B cell (primary cell): ENCODE results near the gene MYO18A. TPM values are rescaled to one million over a fixed set of nuclear protein-coding genes. Genes with fewer than 3 reads are reported as not detected.

ENCODE experiments used
- ATAC-seq: fragments of 200-7000 bp; cut with Tn5 transposase; one replicate; pipeline ENCODE4 v1.10.0; 2021; ENCODE audit warnings: low read depth, mild to moderate bottlenecking, moderate number of reproducible peaks, moderate library complexity
- CTCF ChIA-PET: fragments of 350-600 bp; sonication (Branson Sonifier 250); formaldehyde crosslinking; loops from one replicate; lab custom pipeline; 2021; ENCODE audit warnings: antibody characterized with exemption, inconsistent platforms; lab: Charles Lee
- POLR2A ChIA-PET: fragments of 350-600 bp; sonication (Branson Sonifier 250); formaldehyde crosslinking; loops from one replicate; lab custom pipeline; 2021; ENCODE audit warnings: antibody characterized with exemption; lab: Charles Lee
- DNase-seq: peaks from one replicate; pipeline ENCODE4 v3.0.0; 2013
- H2AFZ ChIP-seq: 2 replicates; pipeline ENCODE4 v1.6.1; 2012; ENCODE audit warnings: mild to moderate bottlenecking, low read depth, low read length; ENCODE audit not compliant: insufficient read depth, poor library complexity, severe bottlenecking
- H3K27ac ChIP-seq, 2 donors: 1 replicate in 1 of 2; 2 replicates in 1 of 2; pipeline ENCODE4 v1.5.1; 2012 to 2013; ENCODE audit warnings: low read length in 2 of 2, mild to moderate bottlenecking in 2 of 2, moderate library complexity in 1 of 2
- H3K27me3 ChIP-seq, 4 experiments: fragments of 200-600 bp in 1 of 4; sonication (generic) in 1 of 4; replicated peaks in 1 of 4; 1 replicate in 2 of 4; 2 replicates in 2 of 4; pipeline versions ENCODE4 v1.6.1 to v1.7.0; 2013 to 2016; ENCODE audit warnings: low read length in 3 of 4, mild to moderate bottlenecking in 2 of 4, mixed read lengths in 1 of 4, moderate library complexity in 1 of 4; ENCODE audit not compliant: insufficient read depth in 4 of 4, control insufficient read depth in 3 of 4; ENCODE audit errors: control extremely low read depth in 1 of 4
- H3K36me3 ChIP-seq, 2 experiments: replicated peaks in 1 of 2; 1 replicate in 1 of 2; 2 replicates in 1 of 2; pipeline versions ENCODE4 v1.6.1 to v1.7.1; 2013; ENCODE audit warnings: low read length in 1 of 2; ENCODE audit not compliant: insufficient read depth in 2 of 2, control insufficient read depth in 1 of 2; ENCODE audit errors: control extremely low read depth in 1 of 2, extremely low read depth in 1 of 2
- H3K4me1 ChIP-seq, 2 donors: fragments of 200-600 bp in 1 of 2; sonication (generic) in 1 of 2; 1 replicate in 1 of 2; 2 replicates in 1 of 2; pipeline versions ENCODE4 v1.5.1 to v1.6.1; 2013 to 2017; ENCODE audit warnings: low read length in 2 of 2; ENCODE audit not compliant: control insufficient read depth in 2 of 2, insufficient read depth in 2 of 2
- H3K4me2 ChIP-seq: replicated peaks from 2 replicates; pipeline ENCODE3; 2012; ENCODE audit warnings: mild to moderate bottlenecking, low read depth, low read length; ENCODE audit not compliant: poor library complexity, severe bottlenecking
- H3K4me3 ChIP-seq, 5 experiments: fragments of 200-600 bp in 1 of 5; sonication (generic) in 1 of 5; 1 replicate in 3 of 5; 2 replicates in 2 of 5; pipeline versions ENCODE4 v1.5.1 to v1.7.0; 2011 to 2016; ENCODE audit warnings: low read length in 4 of 5, mild to moderate bottlenecking in 4 of 5, low read depth in 2 of 5, control low read depth in 1 of 5, moderate library complexity in 1 of 5; ENCODE audit not compliant: insufficient read depth in 1 of 5; ENCODE audit errors: control extremely low read depth in 1 of 5, extremely low read depth in 1 of 5
- H3K79me2 ChIP-seq: fragments of 200-600 bp; sonication (generic); one replicate; pipeline ENCODE4 v1.6.0; 2016; ENCODE audit warnings: low read length; ENCODE audit not compliant: control insufficient read depth, insufficient read depth
- H3K9ac ChIP-seq: fragments of 200-600 bp; sonication (generic); 2 replicates; pipeline ENCODE4 v1.6.1; 2017; ENCODE audit warnings: mild to moderate bottlenecking, low read length, moderate library complexity
- H3K9me3 ChIP-seq, 3 donors: one replicate each; pipeline versions ENCODE4 v1.6.1 to v1.7.1; 2013; ENCODE audit warnings: low read length in 2 of 3; ENCODE audit not compliant: control insufficient read depth in 2 of 3, insufficient read depth in 1 of 3; ENCODE audit errors: control extremely low read depth in 1 of 3
- H4K20me1 ChIP-seq: 2 replicates; pipeline ENCODE4 v1.6.0; 2012; ENCODE audit warnings: mild to moderate bottlenecking, low read length; ENCODE audit not compliant: insufficient read depth, control insufficient read depth, poor library complexity, severe bottlenecking
- H3K27ac Mint-ChIP-seq: one replicate; pipeline ENCODE4 v1.8.0; 2021; ENCODE audit warnings: mixed read lengths
- H3K27me3 Mint-ChIP-seq: one replicate; pipeline ENCODE4 v1.8.0; 2021; ENCODE audit warnings: mixed read lengths
- H3K4me1 Mint-ChIP-seq: one replicate; pipeline ENCODE4 v1.8.0; 2021; ENCODE audit warnings: mixed read lengths
- H3K4me3 Mint-ChIP-seq: one replicate; pipeline ENCODE4 v1.8.0; 2021; ENCODE audit warnings: mixed read lengths
- H3K9me3 Mint-ChIP-seq: one replicate; pipeline ENCODE4 v1.8.0; 2022; ENCODE audit warnings: mixed read lengths; ENCODE audit not compliant: insufficient read depth
- EZH2 ChIP-seq: IDR thresholded peaks from 2 replicates; pipeline ENCODE4 v1.6.1; 2012; ENCODE audit warnings: borderline replicate concordance, low read depth, mild to moderate bottlenecking, moderate library complexity, low read length; ENCODE audit not compliant: insufficient read depth, poor library complexity, severe bottlenecking
- WGBS: methylation state at CpG from one replicate; pipeline ENCODE4 v1.1.5; 2013; ENCODE audit warnings: missing lambda C conversion rate; ENCODE audit not compliant: insufficient coverage; 5-methylcytosine and 5-hydroxymethylcytosine counted together
- intact Hi-C: fragments of 100-400 bp; cut with micrococcal nuclease; formaldehyde crosslinking; loops from one replicate; pipeline ENCODE4 v1.10.0; 2022
- polyA plus RNA-seq: library from polyadenylated mRNA; depleted of rRNA; stranded (reverse); fragments of >200 nt; gene quantifications from 2 replicates; pipeline ENCODE4 v1.2.3, GENCODE V29; 2012
- total RNA-seq, 2 donors: library from RNA; stranded (reverse); fragments of 120-200 nt in 1 of 2; gene quantifications; 1 replicate in 1 of 2; 2 replicates in 1 of 2; pipeline versions ENCODE4 v1.2.3 to v1.2.4, GENCODE V29; 2013 to 2022
- TF ChIP-seq, protein P1 (sequence below): fragments of 200-600 bp; IDR thresholded peaks from one replicate; pipeline ENCODE4 v1.8.0; 2022; ENCODE audit warnings: antibody characterized with exemption, mild to moderate bottlenecking

The MYO18A gene
- total and polyA plus RNA-seq, 2 donors (not counting 1 experiment from before 2014, with no cell fraction given) = 72.2 to 155 TPM

DNA sequence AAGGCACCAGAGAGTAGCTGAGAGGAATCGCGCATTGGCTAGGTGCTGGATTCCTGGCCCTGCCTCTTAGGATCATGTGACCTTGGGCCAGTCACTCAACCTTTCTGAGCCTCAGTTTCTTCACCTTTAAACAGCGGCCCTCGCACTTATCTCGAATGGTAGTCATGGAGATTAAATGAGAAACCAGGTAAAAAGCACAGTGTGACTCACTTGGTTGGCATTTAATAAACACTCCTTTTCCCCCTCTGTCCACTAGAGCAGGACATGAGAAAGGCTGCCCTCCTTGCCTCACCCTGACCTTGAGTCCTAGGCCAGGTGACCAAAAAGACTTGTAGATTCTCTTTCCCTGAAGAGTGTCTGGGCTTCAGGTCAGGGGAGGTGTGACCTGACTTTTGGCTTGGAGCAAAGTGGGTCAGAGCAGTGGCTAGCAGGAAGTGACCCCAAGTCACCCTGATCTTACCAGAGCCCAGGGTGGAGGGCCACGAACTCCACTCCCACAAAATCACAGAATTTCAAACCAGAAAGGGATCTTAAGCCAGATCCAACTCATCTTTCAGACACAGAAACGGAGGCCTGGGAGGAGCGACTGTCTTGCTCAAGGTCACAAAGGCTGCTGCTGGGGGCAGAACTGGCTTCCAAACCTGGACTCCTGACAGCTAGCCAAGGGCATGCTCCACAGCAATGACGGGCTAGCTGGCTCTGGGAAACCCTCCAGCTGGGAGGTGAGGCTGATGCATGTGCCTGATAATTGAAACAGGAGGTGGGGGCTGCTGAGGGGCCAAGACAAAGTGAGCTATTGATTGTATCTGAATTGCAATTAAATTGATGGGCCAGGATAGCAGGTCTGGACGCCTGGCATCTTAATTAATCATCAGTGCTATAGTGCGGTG lies 72.0 kb downstream of the MYO18A start:
- CTCF ChIA-PET = interaction anchor here (0.7 to 13.9 kb wide), 5 partner anchors 7 to 145 kb away, joined by 4 to 359 read pairs (median 6); no protein-coding TSS in a partner anchor
- Histone ChIP-seq H3K4me3 (no peak overlapping the region), H3K79me2 (peaks cover 35% of the 10 kb centered on the region), H3K36me3 (peaks cover 0 to 92% of the 10 kb centered on the region in 2 experiments), H2AFZ (no peak overlapping the region), H3K9ac (no peak overlapping the region), H4K20me1 (peaks cover 33% of the 10 kb centered on the region), H3K4me1 (no peaks in the 10 kb centered on the region), H3K4me2 (no peak overlapping the region), H3K9me3 (peaks cover 0 to 2% (median 0%) of the 10 kb centered on the region in 3 donors), H3K27ac (no peak overlapping the region), H3K27me3 (no peaks in the 10 kb centered on the region)
- no peak for TF ChIP-seq EZH2
- TF ChIP-seq, protein P1, sequence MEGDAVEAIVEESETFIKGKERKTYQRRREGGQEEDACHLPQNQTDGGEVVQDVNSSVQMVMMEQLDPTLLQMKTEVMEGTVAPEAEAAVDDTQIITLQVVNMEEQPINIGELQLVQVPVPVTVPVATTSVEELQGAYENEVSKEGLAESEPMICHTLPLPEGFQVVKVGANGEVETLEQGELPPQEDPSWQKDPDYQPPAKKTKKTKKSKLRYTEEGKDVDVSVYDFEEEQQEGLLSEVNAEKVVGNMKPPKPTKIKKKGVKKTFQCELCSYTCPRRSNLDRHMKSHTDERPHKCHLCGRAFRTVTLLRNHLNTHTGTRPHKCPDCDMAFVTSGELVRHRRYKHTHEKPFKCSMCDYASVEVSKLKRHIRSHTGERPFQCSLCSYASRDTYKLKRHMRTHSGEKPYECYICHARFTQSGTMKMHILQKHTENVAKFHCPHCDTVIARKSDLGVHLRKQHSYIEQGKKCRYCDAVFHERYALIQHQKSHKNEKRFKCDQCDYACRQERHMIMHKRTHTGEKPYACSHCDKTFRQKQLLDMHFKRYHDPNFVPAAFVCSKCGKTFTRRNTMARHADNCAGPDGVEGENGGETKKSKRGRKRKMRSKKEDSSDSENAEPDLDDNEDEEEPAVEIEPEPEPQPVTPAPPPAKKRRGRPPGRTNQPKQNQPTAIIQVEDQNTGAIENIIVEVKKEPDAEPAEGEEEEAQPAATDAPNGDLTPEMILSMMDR = no peak
- no peak overlapping the region for H3K27ac Mint-ChIP-seq
- intact Hi-C loops = no loop called here
- DNase-seq (no peak), ATAC-seq (no peak)
- H3K4me3 Mint-ChIP-seq = no peak overlapping the region
- POLR2A ChIA-PET = no interaction called here
- peaks cover 5% of the 10 kb centered on the region for H3K4me1 Mint-ChIP-seq
- WGBS = 93% methylated on average over 9 of the region's 11 CpGs
- no peaks in the 10 kb centered on the region for H3K9me3 Mint-ChIP-seq
- no peaks in the 10 kb centered on the region for H3K27me3 Mint-ChIP-seq

DNA sequence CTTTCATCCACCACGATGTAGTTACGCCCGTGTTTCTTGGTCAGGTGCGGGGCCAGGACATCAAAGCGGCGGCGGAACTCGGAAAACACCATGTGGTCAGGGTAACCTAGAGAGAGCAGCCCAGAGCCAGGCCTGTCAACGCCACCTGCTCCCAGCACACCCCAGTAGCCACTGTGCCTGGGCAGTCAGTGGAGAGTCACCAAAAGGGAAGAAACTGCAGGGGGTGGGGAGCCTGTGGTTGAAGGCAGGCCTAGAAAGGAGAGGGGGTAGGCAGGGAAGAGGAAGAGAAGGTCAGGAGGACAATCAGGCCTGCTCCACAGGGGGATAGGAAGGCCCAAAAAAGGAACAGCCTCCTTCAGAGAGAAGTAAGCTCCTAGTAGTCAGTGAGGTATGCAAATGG lies 73.1 kb downstream of the MYO18A start:
- H3K36me3 ChIP-seq = peaks cover 0 to 91% of the 10 kb centered on the region in 2 experiments
- H3K9me3 ChIP-seq = no peaks in the 10 kb centered on the region
- no peaks in the 10 kb centered on the region for H3K9me3 Mint-ChIP-seq
- POLR2A ChIA-PET = no interaction called here
- H4K20me1 ChIP-seq = peaks cover 34% of the 10 kb centered on the region
- DNase-seq (no peak), ATAC-seq (no peak)
- H3K27ac ChIP-seq = no peak overlapping the region
- CTCF ChIA-PET = interaction anchor here (0.9 to 2.4 kb wide), 3 partner anchors 9 to 141 kb away, joined by 3 to 7 read pairs (median 5); no protein-coding TSS in a partner anchor
- no peak overlapping the region for H3K4me3 ChIP-seq
- no peak overlapping the region for H3K9ac ChIP-seq
- peaks cover 27% of the 10 kb centered on the region for H3K79me2 ChIP-seq
- no peaks in the 10 kb centered on the region for H3K4me1 Mint-ChIP-seq
- intact Hi-C loops = no loop called here
- H3K27ac Mint-ChIP-seq = no peak overlapping the region
- H2AFZ ChIP-seq = no peak overlapping the region
- H3K27me3 ChIP-seq = no peaks in the 10 kb centered on the region
- H3K27me3 Mint-ChIP-seq = no peaks in the 10 kb centered on the region
- WGBS = 98% methylated on average over 8 of the region's 9 CpGs
- H3K4me2 ChIP-seq = no peak overlapping the region
- no peak for TF ChIP-seq EZH2
- TF ChIP-seq, protein P1 = no peak
- no peak overlapping the region for H3K4me3 Mint-ChIP-seq
- H3K4me1 ChIP-seq = no peaks in the 10 kb centered on the region
